Measurements from ENCODE around the gene ANGPTL3. TPM values are rescaled to one million over a fixed set of nuclear protein-coding genes. Genes with fewer than 3 reads are reported as not detected.

ANGPTL3 gene
- total RNA-seq, 4 donors from 2014 or later = not detected

- in situ Hi-C loops (cut with MboI; ENCODE audit: low pct_ligation_motif_present in 1 of 4, low pct_unique_long_range_greater_than_20kb in 1 of 4, low sequenced_read_pairs in 3 of 4) = no loop called here
Measured at GRCh38 chr1:62637392-62638105, 40.2 kb downstream of the ANGPTL3 start.

GRCh38 chr1:62643283-62643682 lies 46.0 kb downstream of the ANGPTL3 start:
- peaks cover 0 to 5% (median 2%) of the 10 kb centered on the region in 4 donors for H3K36me3 ChIP-seq
- TF ChIP-seq CTCF (IDR thresholded peaks at IDR 0.05) (no peak), POLR2AphosphoS5 (IDR thresholded peaks at IDR 0.05) (no peak), EP300 (IDR thresholded peaks at IDR 0.05; ENCODE audit: low read depth) (no peak), POLR2A (IDR thresholded peaks at IDR 0.05) (no peak)
- WGBS, 2 donors (ENCODE audit: low coverage in 1 of 2) = 93 to 100% methylated on average over 1 of the region's 1 CpG

More at GRCh38 chr1:62637392-62638105, 40.2 kb downstream of the ANGPTL3 start:
- DNase-seq = no peak
- 89 to 90% methylated on average over 6 of the region's 6 CpGs for WGBS, 2 donors (ENCODE audit: low coverage in 1 of 2)
- no peak overlapping the region for H3K4me3 ChIP-seq
- intact Hi-C loops (cut with DNase I; ENCODE audit: low total_unique reads) = no loop called here
- no peak for TF ChIP-seq EP300 (IDR thresholded peaks at IDR 0.05; ENCODE audit: low read depth)
- no peak for TF ChIP-seq CTCF (IDR thresholded peaks at IDR 0.05)
- no peak for TF ChIP-seq POLR2A (IDR thresholded peaks at IDR 0.05)
- TF ChIP-seq POLR2AphosphoS5 (IDR thresholded peaks at IDR 0.05) = no peak
- H3K36me3 ChIP-seq = peaks cover 0 to 26% (median 8%) of the 10 kb centered on the region in 4 donors
- no peak overlapping the region for H3K27ac ChIP-seq
- no peaks in the 10 kb centered on the region for H3K9me3 ChIP-seq
- no peaks in the 10 kb centered on the region for H3K27me3 ChIP-seq
- no peaks in the 10 kb centered on the region for H3K4me1 ChIP-seq

GRCh38 chr1:62652387-62652786 lies 55.1 kb downstream of the ANGPTL3 start:
- H3K9me3 ChIP-seq = no peaks in the 10 kb centered on the region
- no peaks in the 10 kb centered on the region for H3K27me3 ChIP-seq
- no peak overlapping the region for H3K27ac ChIP-seq
- DNase-seq = no peak
- in situ Hi-C loops (cut with MboI; ENCODE audit: low pct_ligation_motif_present in 1 of 4, low pct_unique_long_range_greater_than_20kb in 1 of 4, low sequenced_read_pairs in 3 of 4) = no loop called here
- peaks cover 0 to 20% (median 0%) of the 10 kb centered on the region in 4 donors for H3K4me1 ChIP-seq
- intact Hi-C loops (cut with DNase I; ENCODE audit: low total_unique reads) = no loop called here
- H3K4me3 ChIP-seq = no peak overlapping the region
- TF ChIP-seq POLR2AphosphoS5 (IDR thresholded peaks at IDR 0.05) = no peak
- no peak for TF ChIP-seq POLR2A (IDR thresholded peaks at IDR 0.05)
- TF ChIP-seq CTCF (IDR thresholded peaks at IDR 0.05) = no peak
- TF ChIP-seq EP300 (IDR thresholded peaks at IDR 0.05; ENCODE audit: low read depth) = no peak
- H3K36me3 ChIP-seq = peaks cover 0 to 9% (median 2%) of the 10 kb centered on the region in 4 donors

More at GRCh38 chr1:62643283-62643682, 46.0 kb downstream of the ANGPTL3 start:
- Histone ChIP-seq H3K4me3 (no peak overlapping the region), H3K9me3 (no peaks in the 10 kb centered on the region), H3K27me3 (no peaks in the 10 kb centered on the region), H3K4me1 (no peaks in the 10 kb centered on the region), H3K27ac (no peak overlapping the region)
- intact Hi-C loops (cut with DNase I; ENCODE audit: low total_unique reads) (no loop called here), in situ Hi-C loops (cut with MboI; ENCODE audit: low pct_ligation_motif_present in 1 of 4, low pct_unique_long_range_greater_than_20kb in 1 of 4, low sequenced_read_pairs in 3 of 4) (no loop called here)
- DNase-seq = no peak

GRCh38 chr1:62654744-62655143 lies 57.4 kb downstream of the ANGPTL3 start:
- intact Hi-C loops (cut with DNase I; ENCODE audit: low total_unique reads) (no loop called here), in situ Hi-C loops (cut with MboI; ENCODE audit: low pct_ligation_motif_present in 1 of 4, low pct_unique_long_range_greater_than_20kb in 1 of 4, low sequenced_read_pairs in 3 of 4) (no loop called here)
- no peak for DNase-seq
- no peaks in the 10 kb centered on the region for H3K27me3 ChIP-seq
- no peak overlapping the region for H3K27ac ChIP-seq
- 78 to 82% methylated on average over 1 of the region's 1 CpG for WGBS, 2 donors (ENCODE audit: low coverage in 1 of 2)
- peaks cover 0 to 20% (median 1%) of the 10 kb centered on the region in 4 donors for H3K4me1 ChIP-seq
- H3K9me3 ChIP-seq = no peaks in the 10 kb centered on the region
- H3K4me3 ChIP-seq = no peak overlapping the region
- peaks cover 0 to 9% (median 0%) of the 10 kb centered on the region in 4 donors for H3K36me3 ChIP-seq
- TF ChIP-seq POLR2A (IDR thresholded peaks at IDR 0.05) (no peak), CTCF (IDR thresholded peaks at IDR 0.05) (no peak), POLR2AphosphoS5 (IDR thresholded peaks at IDR 0.05) (no peak), EP300 (IDR thresholded peaks at IDR 0.05; ENCODE audit: low read depth) (no peak)

Other genes with a start within 250 kb of the ANGPTL3 start
- 10 to 100 TPM in 3 of 4 donors, 1 to 10 TPM in 1; 6.0 to 26.7 (median 25.0) TPM for gene USP1, start 160.5 kb upstream of the ANGPTL3 start, total RNA-seq
- 100 to 1,000 TPM in 1 of 4 donors, 10 to 100 TPM in 3; 33.7 to 138 (median 58.1) TPM for gene DOCK7, start 90.9 kb downstream of the ANGPTL3 start, total RNA-seq
- 10 to 100 TPM in 1 of 4 donors, 1 to 10 TPM in 1, under 1 TPM in 1, not detected in 1; 0.60 to 10.6 (median 5.5) TPM for gene ATG4C, start 186.6 kb downstream of the ANGPTL3 start, total RNA-seq